Uterus (tissue), 2 donors: ENCODE measurements around the gene TMPRSS3.

Experiments
- CTCF ChIP-seq, 4 experiments: fragments of 200-600 bp in 2 of 4; fragments of 450-650 bp in 2 of 4; sonication (generic) in 2 of 4; IDR thresholded peaks; one replicate each; pipeline ENCODE4 v1.5.1; 2016 to 2019; ENCODE audit warnings: antibody characterized with exemption in 4 of 4, mild to moderate bottlenecking in 2 of 4, moderate library complexity in 1 of 4
- POLR2A ChIP-seq, 2 donors: fragments of 450-650 bp; IDR thresholded peaks; one replicate each; pipeline ENCODE4 v1.6.1; 2016; ENCODE audit warnings: antibody characterized with exemption in 2 of 2, mild to moderate bottlenecking in 1 of 2, moderate library complexity in 1 of 2

- TF ChIP-seq CTCF (IDR thresholded peaks at IDR 0.05) (no peak), POLR2A (IDR thresholded peaks at IDR 0.05) (no peak)
Measured at GRCh38 chr21:42386034-42386591, 9.7 kb downstream of the TMPRSS3 start.
